DOHH2 (cell line): ENCODE results near the gene CCDC30.

Source experiments
- H3F3A ChIP-seq: fragments of 200-600 bp; sonication (generic), shearing (Covaris generic); 2 replicates; pipeline ENCODE4 v1.6.0; 2016; ENCODE audit warnings: antibody characterized with exemption, mild to moderate bottlenecking; ENCODE audit not compliant: control insufficient read depth, insufficient read depth
- H3K27ac ChIP-seq: fragments of 200-600 bp; sonication (generic); 2 replicates; pipeline ENCODE4 v1.5.1; 2014; ENCODE audit warnings: low read depth, mild to moderate bottlenecking, low read length, moderate library complexity
- H3K27me3 ChIP-seq: fragments of 200-600 bp; sonication (generic); 2 replicates; pipeline ENCODE4 v1.6.1; 2014; ENCODE audit warnings: mild to moderate bottlenecking, low read length, mixed read lengths; ENCODE audit not compliant: control insufficient read depth
- H3K36me3 ChIP-seq: fragments of 200-600 bp; sonication (generic); 2 replicates; pipeline ENCODE4 v1.6.1; 2014; ENCODE audit warnings: mild to moderate bottlenecking, low read length, moderate library complexity, mixed read lengths; ENCODE audit not compliant: control insufficient read depth
- H3K4me1 ChIP-seq: fragments of 200-600 bp; sonication (generic); 2 replicates; pipeline ENCODE4 v1.6.1; 2014; ENCODE audit warnings: mild to moderate bottlenecking, low read length, mixed read lengths; ENCODE audit not compliant: control insufficient read depth
- H3K4me2 ChIP-seq: fragments of 200-600 bp; sonication (generic); 2 replicates; pipeline ENCODE4 v1.6.0; 2014; ENCODE audit warnings: mild to moderate bottlenecking, low read length, moderate library complexity
- H3K4me3 ChIP-seq: fragments of 200-600 bp; sonication (generic); 2 replicates; pipeline ENCODE4 v1.5.1; 2014; ENCODE audit warnings: mild to moderate bottlenecking, low read length, mixed read lengths
- H3K79me2 ChIP-seq: fragments of 200-600 bp; sonication (generic); 2 replicates; pipeline ENCODE4 v1.6.1; 2014; ENCODE audit warnings: mild to moderate bottlenecking, low read length, mixed read lengths; ENCODE audit not compliant: control insufficient read depth
- H3K9me2 ChIP-seq: fragments of 200-600 bp; sonication (generic); replicated peaks from 2 replicates; pipeline ENCODE4 v1.6.1; 2014; ENCODE audit warnings: mild to moderate bottlenecking, low read length, mixed read lengths; ENCODE audit not compliant: control insufficient read depth
- H3K9me3 ChIP-seq: fragments of 200-600 bp; sonication (generic); 2 replicates; pipeline ENCODE4 v1.6.1; 2014; ENCODE audit warnings: antibody characterized with exemption, low read length, mixed read lengths; ENCODE audit not compliant: control insufficient read depth, insufficient read depth
- H4K20me1 ChIP-seq: fragments of 200-600 bp; sonication (generic); 2 replicates; pipeline ENCODE4 v1.6.0; 2014; ENCODE audit warnings: low read depth, mild to moderate bottlenecking, antibody characterized with exemption, low read length, moderate library complexity; ENCODE audit not compliant: control insufficient read depth, insufficient read depth
- EZH2phosphoT487 ChIP-seq: fragments of 200-600 bp; sonication (generic); IDR thresholded peaks from 2 replicates; pipeline ENCODE4 v1.6.1; 2017; ENCODE audit warnings: borderline replicate concordance, mild to moderate bottlenecking, antibody characterized with exemption, low read length, moderate library complexity, mixed read lengths
- TF ChIP-seq, protein P1 (sequence below): fragments of 200-600 bp; sonication (generic); IDR thresholded peaks from one replicate; pipeline ENCODE4 v1.5.1; 2014; ENCODE audit warnings: antibody characterized with exemption, mild to moderate bottlenecking, low read depth, low read length; ENCODE audit not compliant: poor library complexity, severe bottlenecking

Gene CCDC30

DNA sequence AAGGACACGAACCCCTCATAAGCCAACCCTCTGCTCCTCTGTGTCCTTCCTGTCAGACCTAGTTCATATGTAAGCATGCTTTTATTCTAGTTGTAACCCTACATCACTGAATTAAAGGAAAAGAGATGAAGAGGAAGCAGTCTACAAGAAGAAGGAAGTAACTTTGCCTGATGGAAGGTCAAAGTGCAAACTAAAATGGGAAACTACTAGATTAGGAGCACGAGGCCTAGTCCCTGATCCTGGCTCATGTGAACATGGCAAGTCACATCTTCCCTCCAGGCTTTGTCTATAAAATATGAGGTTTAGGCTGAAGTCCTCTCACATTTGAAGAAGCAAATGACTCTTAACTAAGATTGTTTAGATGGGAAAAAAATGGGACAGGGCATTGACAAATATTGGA is 20.4 kb upstream of the CCDC30 start:
- Histone ChIP-seq H4K20me1 (no peaks in the 10 kb centered on the region), H3K79me2 (no peaks in the 10 kb centered on the region), H3K27me3 (no peaks in the 10 kb centered on the region), H3K9me2 (no peaks in the 10 kb centered on the region), H3K27ac (no peak overlapping the region), H3K9me3 (no peaks in the 10 kb centered on the region), H3K4me1 (no peaks in the 10 kb centered on the region), H3K4me3 (no peak overlapping the region), H3F3A (no peaks in the 10 kb centered on the region), H3K36me3 (no peaks in the 10 kb centered on the region), H3K4me2 (no peak overlapping the region)
- no peak for TF ChIP-seq EZH2phosphoT487
- TF ChIP-seq, protein P1, sequence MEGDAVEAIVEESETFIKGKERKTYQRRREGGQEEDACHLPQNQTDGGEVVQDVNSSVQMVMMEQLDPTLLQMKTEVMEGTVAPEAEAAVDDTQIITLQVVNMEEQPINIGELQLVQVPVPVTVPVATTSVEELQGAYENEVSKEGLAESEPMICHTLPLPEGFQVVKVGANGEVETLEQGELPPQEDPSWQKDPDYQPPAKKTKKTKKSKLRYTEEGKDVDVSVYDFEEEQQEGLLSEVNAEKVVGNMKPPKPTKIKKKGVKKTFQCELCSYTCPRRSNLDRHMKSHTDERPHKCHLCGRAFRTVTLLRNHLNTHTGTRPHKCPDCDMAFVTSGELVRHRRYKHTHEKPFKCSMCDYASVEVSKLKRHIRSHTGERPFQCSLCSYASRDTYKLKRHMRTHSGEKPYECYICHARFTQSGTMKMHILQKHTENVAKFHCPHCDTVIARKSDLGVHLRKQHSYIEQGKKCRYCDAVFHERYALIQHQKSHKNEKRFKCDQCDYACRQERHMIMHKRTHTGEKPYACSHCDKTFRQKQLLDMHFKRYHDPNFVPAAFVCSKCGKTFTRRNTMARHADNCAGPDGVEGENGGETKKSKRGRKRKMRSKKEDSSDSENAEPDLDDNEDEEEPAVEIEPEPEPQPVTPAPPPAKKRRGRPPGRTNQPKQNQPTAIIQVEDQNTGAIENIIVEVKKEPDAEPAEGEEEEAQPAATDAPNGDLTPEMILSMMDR, result no peak

DNA sequence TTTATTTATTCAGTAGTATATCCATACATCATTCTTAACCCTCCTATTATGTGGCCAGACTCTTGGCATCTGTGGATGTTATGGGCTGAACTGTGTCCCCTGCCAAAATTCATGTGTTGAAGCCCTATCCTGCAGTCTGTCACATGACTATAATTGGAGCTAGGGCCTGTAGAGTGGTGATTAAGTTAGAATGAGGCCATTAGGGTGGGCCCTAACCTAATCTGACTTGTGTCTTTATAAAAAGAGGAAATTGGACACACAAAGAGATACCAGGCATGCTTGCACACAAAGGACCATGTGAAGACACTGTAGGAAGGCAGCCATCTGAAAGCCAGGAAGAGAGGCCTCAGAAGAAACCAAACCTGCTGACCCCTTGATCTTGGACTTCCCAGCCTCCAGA is 13.8 kb upstream of the CCDC30 start:
- TF ChIP-seq, protein P1, result no peak
- no peak overlapping the region for H3K4me2 ChIP-seq
- H3K4me1 ChIP-seq, result no peaks in the 10 kb centered on the region
- no peaks in the 10 kb centered on the region for H3F3A ChIP-seq
- H3K79me2 ChIP-seq, result no peaks in the 10 kb centered on the region
- no peak overlapping the region for H3K27ac ChIP-seq
- H3K4me3 ChIP-seq, result no peak overlapping the region
- H3K9me3 ChIP-seq, result no peaks in the 10 kb centered on the region
- H4K20me1 ChIP-seq, result no peaks in the 10 kb centered on the region
- H3K36me3 ChIP-seq, result no peaks in the 10 kb centered on the region
- no peaks in the 10 kb centered on the region for H3K27me3 ChIP-seq
- H3K9me2 ChIP-seq, result no peaks in the 10 kb centered on the region

DNA sequence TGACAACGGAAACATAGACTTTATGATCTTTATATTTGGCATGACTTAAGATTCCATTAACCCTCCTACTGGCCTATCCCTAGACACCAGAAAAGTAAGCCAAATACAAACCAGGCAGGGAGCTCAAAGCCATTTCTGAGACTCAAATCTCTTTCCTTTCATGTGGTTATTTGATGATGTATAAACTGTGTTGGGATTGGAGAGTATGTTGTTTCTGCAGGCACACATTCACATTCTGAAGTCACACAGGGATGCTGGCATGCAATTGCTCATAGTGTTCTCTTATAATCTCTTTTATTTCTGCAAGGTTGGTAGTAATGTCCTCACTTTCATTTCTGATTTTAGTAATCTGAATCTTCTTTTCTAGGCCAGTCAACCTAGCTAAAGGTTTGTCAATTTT is 13.0 kb upstream of the CCDC30 start:
- Histone ChIP-seq H3K27ac (no peak overlapping the region), H3K79me2 (no peaks in the 10 kb centered on the region), H3K9me3 (no peaks in the 10 kb centered on the region), H3K4me2 (no peak overlapping the region), H3K36me3 (no peaks in the 10 kb centered on the region), H3K4me3 (no peak overlapping the region), H3K4me1 (no peaks in the 10 kb centered on the region), H3F3A (no peaks in the 10 kb centered on the region), H3K27me3 (no peaks in the 10 kb centered on the region), H4K20me1 (no peaks in the 10 kb centered on the region), H3K9me2 (no peaks in the 10 kb centered on the region)
- TF ChIP-seq, protein P1, result no peak

DNA sequence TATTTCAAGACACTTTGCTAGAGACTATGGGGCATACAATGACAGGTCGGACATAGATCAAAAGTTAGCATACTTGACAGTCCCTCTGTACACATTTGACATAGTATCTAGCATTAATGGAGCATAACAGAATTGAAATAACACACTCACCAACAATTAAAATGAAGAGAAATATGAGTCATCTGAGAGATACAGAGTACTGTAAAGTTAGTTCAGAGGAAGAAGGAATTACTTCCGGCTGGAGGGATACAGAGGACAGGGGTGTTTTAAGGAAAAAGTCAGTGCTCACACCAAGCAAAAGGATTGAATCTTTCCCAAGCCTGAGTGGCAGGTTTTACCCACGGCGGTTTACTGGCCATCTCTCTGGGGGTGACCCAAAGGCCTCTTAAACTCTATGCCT is 9.7 kb upstream of the CCDC30 start:
- Histone ChIP-seq H3K4me3 (no peak overlapping the region), H3K27me3 (no peaks in the 10 kb centered on the region), H3F3A (no peaks in the 10 kb centered on the region), H4K20me1 (no peaks in the 10 kb centered on the region), H3K4me1 (peaks cover 21% of the 10 kb centered on the region), H3K4me2 (no peak overlapping the region), H3K9me2 (no peaks in the 10 kb centered on the region), H3K36me3 (peaks cover 13% of the 10 kb centered on the region), H3K9me3 (no peaks in the 10 kb centered on the region), H3K27ac (no peak overlapping the region), H3K79me2 (peaks cover 18% of the 10 kb centered on the region)
- TF ChIP-seq, protein P1, result no peak
